Vagina (tissue), 2 donors: ENCODE data around the gene STK36. TPM values are rescaled to one million over a fixed set of nuclear protein-coding genes. Genes with fewer than 3 reads are reported as not detected.

Experiments
- DNase-seq, 2 donors: peaks; one replicate each; pipeline ENCODE4 v3.0.0-alpha.2; 2017; ENCODE audit errors: extremely low spot score in 2 of 2
- H3K27ac ChIP-seq: fragments of 200-600 bp; sonication (generic); one replicate; pipeline ENCODE4 v1.5.1; 2019
- H3K27me3 ChIP-seq: fragments of 200-600 bp; sonication (generic); one replicate; pipeline ENCODE4 v1.5.1; 2019
- H3K36me3 ChIP-seq, 2 donors: fragments of 200-600 bp; sonication (generic); one replicate each; pipeline ENCODE4 v1.5.1; 2017 to 2019
- H3K4me1 ChIP-seq: fragments of 200-600 bp; sonication (generic); one replicate; pipeline ENCODE4 v1.5.1; 2019
- H3K4me3 ChIP-seq, 2 donors: fragments of 200-600 bp; sonication (generic); 1 replicate in 1 of 2; 2 replicates in 1 of 2; pipeline ENCODE4 v1.5.1; 2016 to 2019
- H3K9me3 ChIP-seq: fragments of 200-600 bp; sonication (generic); one replicate; pipeline ENCODE4 v1.5.1; 2019
- POLR2A ChIP-seq, 2 donors: fragments of 450-650 bp; IDR thresholded peaks; one replicate each; pipeline ENCODE4 v1.6.1; 2017; ENCODE audit warnings: antibody characterized with exemption in 2 of 2, mild to moderate bottlenecking in 2 of 2, moderate library complexity in 2 of 2
- POLR2AphosphoS5 ChIP-seq, 2 donors: sonication (generic); formaldehyde crosslinking; IDR thresholded peaks; one replicate each; pipeline ENCODE4 v1.9.0; 2017; ENCODE audit warnings: antibody characterized with exemption in 2 of 2, mild to moderate bottlenecking in 2 of 2, low read depth in 1 of 2; ENCODE audit not compliant: insufficient read depth in 1 of 2
- intact Hi-C: fragments of 100-400 bp; cut with DNase I; formaldehyde crosslinking; loops from one replicate; pipeline ENCODE4 v1.15.1; 2023
- total RNA-seq: library from RNA; depleted of rRNA; stranded (reverse); fragments of >200 nt; gene quantifications from one replicate; pipeline ENCODE4 v1.2.3, GENCODE V29; 2016
- TF ChIP-seq, protein P1 (sequence below), 3 experiments: fragments of 450-650 bp in 2 of 3; fragments of 200-600 bp in 1 of 3; sonication (generic) in 1 of 3; IDR thresholded peaks; one replicate each; pipeline ENCODE4 v1.5.1; 2017 to 2019; ENCODE audit warnings: antibody characterized with exemption in 3 of 3, mild to moderate bottlenecking in 2 of 3, moderate library complexity in 2 of 3

STK36 gene
- total RNA-seq, 1 donor from 2014 or later = 59.9 TPM

DNA sequence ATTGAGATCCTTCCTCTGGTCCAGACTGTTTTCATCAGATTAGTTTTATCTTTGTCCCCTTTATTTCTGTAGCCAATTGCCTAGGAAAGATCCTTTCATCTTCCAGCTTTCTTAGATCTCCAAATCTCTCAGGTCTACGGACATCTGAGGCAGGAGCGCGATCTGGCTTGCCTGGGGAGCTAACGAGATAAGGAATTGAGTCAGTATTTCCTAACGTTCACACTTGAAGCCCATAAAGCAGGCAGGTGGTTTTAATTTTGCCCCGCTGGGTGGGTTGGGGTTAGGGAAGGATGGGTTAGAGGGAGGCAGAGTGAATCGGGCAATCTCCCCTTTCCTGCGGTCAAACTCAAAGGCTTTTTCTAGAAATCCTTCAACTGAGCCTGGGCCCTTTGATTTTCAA, 38.0 kb downstream of the STK36 start:
- TF ChIP-seq POLR2AphosphoS5 (IDR thresholded peaks at IDR 0.05; ENCODE audit: insufficient read depth in 1 of 2, low read depth in 1 of 2) (no peak), POLR2A (IDR thresholded peaks at IDR 0.05) (no peak)
- TF ChIP-seq, protein P1, sequence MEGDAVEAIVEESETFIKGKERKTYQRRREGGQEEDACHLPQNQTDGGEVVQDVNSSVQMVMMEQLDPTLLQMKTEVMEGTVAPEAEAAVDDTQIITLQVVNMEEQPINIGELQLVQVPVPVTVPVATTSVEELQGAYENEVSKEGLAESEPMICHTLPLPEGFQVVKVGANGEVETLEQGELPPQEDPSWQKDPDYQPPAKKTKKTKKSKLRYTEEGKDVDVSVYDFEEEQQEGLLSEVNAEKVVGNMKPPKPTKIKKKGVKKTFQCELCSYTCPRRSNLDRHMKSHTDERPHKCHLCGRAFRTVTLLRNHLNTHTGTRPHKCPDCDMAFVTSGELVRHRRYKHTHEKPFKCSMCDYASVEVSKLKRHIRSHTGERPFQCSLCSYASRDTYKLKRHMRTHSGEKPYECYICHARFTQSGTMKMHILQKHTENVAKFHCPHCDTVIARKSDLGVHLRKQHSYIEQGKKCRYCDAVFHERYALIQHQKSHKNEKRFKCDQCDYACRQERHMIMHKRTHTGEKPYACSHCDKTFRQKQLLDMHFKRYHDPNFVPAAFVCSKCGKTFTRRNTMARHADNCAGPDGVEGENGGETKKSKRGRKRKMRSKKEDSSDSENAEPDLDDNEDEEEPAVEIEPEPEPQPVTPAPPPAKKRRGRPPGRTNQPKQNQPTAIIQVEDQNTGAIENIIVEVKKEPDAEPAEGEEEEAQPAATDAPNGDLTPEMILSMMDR (IDR thresholded peaks at IDR 0.05) = no peak
- no peak for DNase-seq
- no peaks in the 10 kb centered on the region for H3K9me3 ChIP-seq
- peaks cover 20% of the 10 kb centered on the region for H3K4me1 ChIP-seq
- no peaks in the 10 kb centered on the region for H3K36me3 ChIP-seq
- peak overlapping the region in 1 of 2 donors; percentile 96 for H3K4me3 ChIP-seq
- no peak overlapping the region for H3K27ac ChIP-seq
- intact Hi-C loops = loop anchor here (5.0 kb wide), 1 partner anchor 137 kb away; no protein-coding TSS in a partner anchor
- no peaks in the 10 kb centered on the region for H3K27me3 ChIP-seq

DNA sequence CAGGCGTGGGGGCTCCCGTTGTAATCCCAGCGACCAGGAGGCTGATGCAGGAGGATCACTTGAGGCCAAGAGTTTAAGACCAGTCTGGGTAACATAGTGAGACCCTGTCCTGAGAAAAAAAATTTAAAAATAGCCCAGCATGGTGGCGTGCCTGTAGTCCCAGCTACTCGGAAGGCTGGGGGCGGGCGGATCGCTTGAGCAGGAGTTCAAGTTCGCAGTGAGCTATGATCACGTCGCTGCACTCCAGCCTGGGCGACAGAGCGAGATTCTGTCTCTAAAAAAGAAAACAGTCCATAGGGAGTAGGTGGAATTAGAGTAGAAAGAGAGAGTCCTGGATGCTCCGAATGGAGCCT, 38.4 kb downstream of the STK36 start:
- no peaks in the 10 kb centered on the region for H3K36me3 ChIP-seq
- no peaks in the 10 kb centered on the region for H3K9me3 ChIP-seq
- H3K4me3 ChIP-seq = peak overlapping the region; percentile 78 to 96
- no peak for DNase-seq
- no peaks in the 10 kb centered on the region for H3K27me3 ChIP-seq
- H3K4me1 ChIP-seq = peaks cover 24% of the 10 kb centered on the region
- H3K27ac ChIP-seq = peak overlapping the region; percentile 28
- intact Hi-C loops = loop anchor here (5.0 kb wide), 1 partner anchor 137 kb away; no protein-coding TSS in a partner anchor
- TF ChIP-seq POLR2AphosphoS5 (IDR thresholded peaks at IDR 0.05; ENCODE audit: insufficient read depth in 1 of 2, low read depth in 1 of 2) (no peak), POLR2A (IDR thresholded peaks at IDR 0.05) (no peak)
- TF ChIP-seq, protein P1 (IDR thresholded peaks at IDR 0.05) = no peak

DNA sequence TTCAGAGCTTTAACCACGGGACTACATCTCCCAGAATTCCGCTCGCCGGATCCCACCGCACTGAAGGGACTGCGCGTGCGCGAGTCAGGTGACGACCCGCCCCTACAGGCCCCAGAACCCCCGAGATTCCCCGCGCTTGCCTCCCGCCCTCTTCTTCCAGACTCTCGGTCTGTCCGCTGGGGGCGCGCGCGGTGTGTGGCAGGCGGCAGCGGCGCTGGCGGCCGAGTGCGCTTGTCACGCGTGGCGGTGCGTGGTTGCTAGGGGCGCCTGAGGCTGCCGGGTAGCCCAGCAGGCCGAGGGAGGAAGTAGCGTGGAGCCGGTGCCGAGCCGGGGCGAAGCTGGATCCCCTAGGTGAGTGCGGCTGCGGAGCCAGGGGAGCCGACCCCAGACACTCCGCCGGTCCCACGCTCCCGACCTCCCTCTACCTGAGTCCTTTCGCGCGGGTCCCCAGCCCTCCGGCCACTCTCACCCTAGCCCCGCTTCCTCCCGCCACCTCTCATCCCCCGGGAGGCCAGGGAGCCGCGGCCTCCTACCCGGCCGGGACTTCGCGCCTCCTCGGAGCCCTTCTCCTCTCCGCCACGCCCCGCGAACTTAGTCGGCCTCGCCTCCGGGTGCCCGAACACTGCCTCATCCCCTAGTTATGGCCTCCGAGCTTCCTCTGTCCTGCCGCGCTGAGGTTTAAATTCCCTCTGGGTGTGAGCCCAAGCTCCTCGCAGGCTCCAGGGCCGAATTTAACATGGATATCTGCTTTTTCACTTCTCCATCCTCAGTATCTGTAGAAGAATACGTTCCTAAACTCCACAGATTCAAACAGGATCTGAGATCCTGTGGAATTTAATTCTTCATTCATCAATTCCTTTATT, 39.0 kb downstream of the STK36 start, which contains the start of gene TTLL4:
Gene TTLL4, plus strand, starts transcription at position 149 of the 863 bp plus-strand sequence. CDS start 26,842 bp downstream, outside the sequence.
- Histone ChIP-seq H3K27me3 (no peaks in the 10 kb centered on the region), H3K36me3 (no peaks in the 10 kb centered on the region), H3K27ac (peak within 1 kb of the TSS; percentile 97), H3K4me3 (peak within 1 kb of the TSS; percentile 78 to 96), H3K4me1 (peaks cover 29% of the 10 kb centered on the region), H3K9me3 (no peaks in the 10 kb centered on the region)
- intact Hi-C loops = loop anchor here (5.0 kb wide), 1 partner anchor 136 kb away; no protein-coding TSS in a partner anchor
- DNase-seq = peak; percentile 96 to 98
- TF ChIP-seq POLR2A (IDR thresholded peaks at IDR 0.05) (peak in 1 of 2 donors; percentile 76), POLR2AphosphoS5 (IDR thresholded peaks at IDR 0.05; ENCODE audit: insufficient read depth in 1 of 2, low read depth in 1 of 2) (peak; percentile 95 to 96)
- TF ChIP-seq, protein P1 (IDR thresholded peaks at IDR 0.05) = peak; percentile 61 to 90 (median 84)

DNA sequence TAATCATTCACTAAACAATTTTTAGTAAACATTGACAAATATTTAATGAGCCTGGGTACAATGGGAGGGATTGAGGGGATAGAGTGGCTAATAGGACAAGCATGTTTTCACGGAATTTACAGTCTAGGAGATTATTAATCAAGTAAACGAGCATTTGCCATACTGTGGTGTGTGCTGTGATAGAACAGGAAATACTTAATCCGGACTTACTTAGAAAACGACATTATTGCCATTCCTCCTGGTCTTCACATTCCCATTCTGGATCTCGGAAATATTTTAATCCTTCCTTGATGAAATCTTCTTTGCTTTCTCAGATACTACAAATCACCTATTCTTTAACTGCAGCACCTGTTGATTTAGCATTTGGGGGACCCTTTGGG, 39.7 kb downstream of the STK36 start:
- Histone ChIP-seq H3K27ac (peak overlapping the region; percentile 97), H3K27me3 (no peaks in the 10 kb centered on the region), H3K9me3 (no peaks in the 10 kb centered on the region), H3K4me1 (peaks cover 31% of the 10 kb centered on the region), H3K4me3 (peak overlapping the region; percentile 78 to 96), H3K36me3 (no peaks in the 10 kb centered on the region)
- DNase-seq = no peak
- TF ChIP-seq, protein P1 (IDR thresholded peaks at IDR 0.05) = no peak
- TF ChIP-seq POLR2AphosphoS5 (IDR thresholded peaks at IDR 0.05; ENCODE audit: insufficient read depth in 1 of 2, low read depth in 1 of 2) (no peak), POLR2A (IDR thresholded peaks at IDR 0.05) (no peak)
- intact Hi-C loops = loop anchor here (5.0 kb wide), 1 partner anchor 136 kb away; no protein-coding TSS in a partner anchor
